Kidney epithelial cell (primary cell): ENCODE measurements around the gene APMAP. TPM values are rescaled to one million over a fixed set of nuclear protein-coding genes. Genes with fewer than 3 reads are reported as not detected.

Source experiments
- DNase-seq: peaks from one replicate; pipeline ENCODE4 v3.0.0-alpha.2; 2010; ENCODE audit warnings: low read depth
- H3K27me3 ChIP-seq: 2 replicates; pipeline ENCODE4 v1.6.0; 2011; ENCODE audit warnings: low read length; ENCODE audit not compliant: control insufficient read depth, insufficient read depth
- H3K36me3 ChIP-seq: 2 replicates; pipeline ENCODE4 v1.5.1; 2011; ENCODE audit warnings: low read length; ENCODE audit not compliant: control insufficient read depth, insufficient read depth
- H3K4me3 ChIP-seq: 2 replicates; pipeline ENCODE4 v1.5.1; 2011; ENCODE audit warnings: low read depth, mild to moderate bottlenecking, control low read depth, low read length
- total RNA-seq: library from RNA; depleted of rRNA; stranded (reverse); fragments of >200 nt; gene quantifications from 2 replicates; pipeline ENCODE4 v1.2.3, GENCODE V29; 2015
- TF ChIP-seq, protein P1 (sequence below): IDR thresholded peaks from 2 replicates; pipeline ENCODE4 v1.5.1; 2011; ENCODE audit warnings: mild to moderate bottlenecking, moderate library complexity, low read length, control low read depth, inconsistent platforms; ENCODE audit not compliant: insufficient read depth, poor library complexity, severe bottlenecking

APMAP gene
- total RNA-seq, 1 donor from 2014 or later: 98.8 TPM

DNA sequence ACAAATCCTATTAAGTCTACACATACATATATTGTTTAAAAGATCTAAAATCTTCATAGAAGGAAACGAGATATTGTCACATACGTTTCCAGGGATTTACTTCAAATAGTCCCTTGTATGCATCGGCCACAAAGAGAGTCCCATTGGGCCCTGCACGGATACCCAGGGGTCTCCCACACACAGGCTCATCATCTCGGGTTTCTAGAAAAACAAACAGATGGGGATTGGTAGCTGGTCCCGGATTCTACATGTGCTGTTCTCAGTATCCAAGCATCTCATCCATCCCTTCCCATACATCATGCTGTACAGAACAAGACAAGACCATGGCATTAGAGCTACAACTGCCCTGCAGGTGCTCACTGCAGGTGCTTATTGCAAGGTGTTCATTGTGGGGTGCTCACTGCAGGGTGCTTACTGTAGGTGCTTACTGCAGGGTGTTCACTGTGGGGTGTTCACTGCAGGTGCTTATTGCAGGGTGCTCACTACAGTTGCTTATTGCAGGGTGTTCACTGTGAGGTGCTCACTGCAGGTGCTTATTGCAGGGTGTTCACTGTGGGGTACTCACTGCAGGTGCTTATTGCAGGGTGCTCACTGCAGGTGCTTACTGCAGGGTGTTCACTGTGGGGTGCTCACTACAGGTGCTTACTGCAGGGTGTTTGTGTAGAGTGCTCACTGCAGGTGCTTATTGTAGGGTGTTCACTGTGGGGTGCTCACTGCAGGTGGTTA lies 21.0 kb downstream of the APMAP start:
- TF ChIP-seq, protein P1, sequence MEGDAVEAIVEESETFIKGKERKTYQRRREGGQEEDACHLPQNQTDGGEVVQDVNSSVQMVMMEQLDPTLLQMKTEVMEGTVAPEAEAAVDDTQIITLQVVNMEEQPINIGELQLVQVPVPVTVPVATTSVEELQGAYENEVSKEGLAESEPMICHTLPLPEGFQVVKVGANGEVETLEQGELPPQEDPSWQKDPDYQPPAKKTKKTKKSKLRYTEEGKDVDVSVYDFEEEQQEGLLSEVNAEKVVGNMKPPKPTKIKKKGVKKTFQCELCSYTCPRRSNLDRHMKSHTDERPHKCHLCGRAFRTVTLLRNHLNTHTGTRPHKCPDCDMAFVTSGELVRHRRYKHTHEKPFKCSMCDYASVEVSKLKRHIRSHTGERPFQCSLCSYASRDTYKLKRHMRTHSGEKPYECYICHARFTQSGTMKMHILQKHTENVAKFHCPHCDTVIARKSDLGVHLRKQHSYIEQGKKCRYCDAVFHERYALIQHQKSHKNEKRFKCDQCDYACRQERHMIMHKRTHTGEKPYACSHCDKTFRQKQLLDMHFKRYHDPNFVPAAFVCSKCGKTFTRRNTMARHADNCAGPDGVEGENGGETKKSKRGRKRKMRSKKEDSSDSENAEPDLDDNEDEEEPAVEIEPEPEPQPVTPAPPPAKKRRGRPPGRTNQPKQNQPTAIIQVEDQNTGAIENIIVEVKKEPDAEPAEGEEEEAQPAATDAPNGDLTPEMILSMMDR: no peak

DNA sequence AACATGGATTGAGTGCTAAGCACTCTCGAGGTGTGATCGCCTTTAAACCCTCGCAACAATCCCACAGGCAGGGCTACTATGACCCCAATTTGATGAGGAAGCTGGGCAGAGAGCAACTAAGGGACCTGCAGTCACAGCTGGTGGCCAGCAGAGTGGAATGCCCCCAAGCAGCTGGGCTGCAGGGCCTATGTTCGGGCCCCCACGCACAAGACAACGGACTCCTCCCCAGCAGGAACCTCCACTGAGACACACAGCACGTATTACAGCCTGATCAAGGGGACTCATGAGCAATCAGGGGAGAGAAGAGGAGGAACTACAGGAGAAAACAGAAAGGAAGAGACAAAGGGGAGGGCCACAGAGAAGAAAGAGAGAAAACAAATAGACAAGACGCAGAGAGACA lies 21.8 kb downstream of the APMAP start:
- no peaks in the 10 kb centered on the region for H3K36me3 ChIP-seq
- TF ChIP-seq, protein P1: no peak

More for the DNA sequence above, 21.0 kb downstream of the APMAP start:
- DNase-seq: no peak
- no peaks in the 10 kb centered on the region for H3K27me3 ChIP-seq
- H3K4me3 ChIP-seq: no peak overlapping the region
- no peaks in the 10 kb centered on the region for H3K36me3 ChIP-seq

DNA sequence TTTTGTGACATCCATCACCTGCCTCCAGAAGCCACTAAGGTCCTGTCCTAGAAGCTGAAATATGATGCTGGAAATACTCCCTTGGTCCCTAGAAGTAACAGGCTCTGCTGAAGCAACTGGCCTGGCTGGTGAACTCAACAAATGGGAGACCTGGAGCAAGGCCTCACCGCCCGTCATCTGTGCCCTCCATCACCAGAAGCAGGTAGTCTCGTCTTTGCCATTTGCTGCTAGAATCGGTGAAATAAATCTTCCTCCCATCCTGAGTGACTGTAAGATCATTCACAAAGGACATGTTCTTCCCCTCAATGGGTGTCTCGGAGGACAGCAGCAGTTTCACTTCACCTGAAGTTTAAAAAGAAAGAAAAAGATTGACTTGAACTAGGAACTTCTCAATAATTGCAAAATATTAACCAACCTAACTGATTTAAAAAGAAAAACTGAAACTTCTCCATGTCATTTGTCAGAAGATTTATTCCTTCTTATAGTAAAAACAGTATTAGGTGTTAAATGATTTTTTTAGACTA lies 22.5 kb downstream of the APMAP start:
- Histone ChIP-seq H3K36me3 (no peaks in the 10 kb centered on the region), H3K4me3 (no peak overlapping the region), H3K27me3 (no peaks in the 10 kb centered on the region)
- TF ChIP-seq, protein P1: no peak
- DNase-seq: no peak

More for the DNA sequence above, 21.8 kb downstream of the APMAP start:
- no peak for DNase-seq
- no peaks in the 10 kb centered on the region for H3K27me3 ChIP-seq
- no peak overlapping the region for H3K4me3 ChIP-seq

DNA sequence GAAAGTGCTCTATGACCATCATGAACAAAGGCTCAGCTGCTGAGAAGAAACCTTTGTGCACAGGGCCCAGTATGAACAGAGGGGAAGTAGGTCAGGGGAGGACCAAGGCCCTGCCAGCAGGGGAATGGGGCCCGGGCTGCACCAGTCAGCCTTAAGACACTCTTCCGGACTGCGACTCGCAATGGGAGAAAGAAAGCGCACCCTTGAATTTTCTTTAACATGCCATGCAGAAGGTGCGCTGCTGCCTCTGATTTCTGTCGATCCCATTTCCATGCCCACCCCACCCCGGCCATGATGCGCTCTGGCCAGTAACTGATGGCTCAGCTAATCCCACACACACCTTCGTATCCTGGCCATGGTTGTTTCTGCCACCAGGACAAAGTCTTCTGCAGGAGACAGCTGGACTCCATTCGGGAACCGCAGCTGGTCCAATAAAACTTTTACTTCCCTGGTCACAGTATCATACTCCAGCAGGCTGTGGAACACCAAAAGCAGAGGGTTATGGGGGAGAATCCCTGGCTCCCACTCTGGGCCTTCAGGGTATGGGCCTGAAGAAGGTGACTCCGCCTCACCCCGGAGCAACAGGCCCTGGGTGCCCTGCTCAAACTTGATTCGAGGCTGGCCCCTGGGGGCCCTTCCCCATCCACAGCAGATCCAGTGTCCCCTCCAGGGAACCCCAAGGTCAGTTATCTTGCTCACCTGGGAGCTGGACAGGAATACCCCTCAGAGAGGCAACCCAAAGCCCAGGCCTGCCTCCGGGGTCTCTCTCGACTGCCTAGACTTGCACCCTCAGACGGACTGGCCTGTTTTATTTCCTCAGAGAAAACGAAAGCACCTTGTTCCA lies 23.1 kb downstream of the APMAP start:
- Histone ChIP-seq H3K27me3 (no peaks in the 10 kb centered on the region), H3K4me3 (no peak overlapping the region), H3K36me3 (no peaks in the 10 kb centered on the region)
- DNase-seq: no peak
- TF ChIP-seq, protein P1: no peak

DNA sequence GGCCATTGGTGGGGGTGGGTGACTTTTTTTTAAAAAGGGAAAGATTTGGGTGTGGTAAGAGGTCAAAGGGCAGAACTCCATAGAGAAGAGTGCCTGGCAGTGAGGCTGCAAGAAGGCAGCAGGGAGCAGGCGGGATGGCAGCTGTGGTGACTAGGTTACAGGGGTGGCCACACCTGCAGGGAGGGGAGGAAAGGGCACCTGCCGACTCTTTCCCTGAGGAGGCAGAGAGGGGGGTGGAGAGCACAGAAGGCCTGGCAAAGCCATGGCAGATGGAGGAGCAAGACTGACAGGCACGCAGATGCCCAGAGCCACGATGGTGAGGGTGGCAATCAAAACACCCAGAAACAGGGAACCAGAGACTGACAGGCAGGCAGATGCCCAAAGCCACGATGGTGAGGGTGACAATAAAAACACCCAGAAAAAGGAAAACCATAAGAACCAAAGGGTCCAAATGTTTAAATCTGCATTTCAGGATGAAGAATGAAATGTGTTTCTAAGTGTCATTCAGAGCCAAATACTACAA lies 24.2 kb downstream of the APMAP start:
- Histone ChIP-seq H3K4me3 (no peak overlapping the region), H3K36me3 (no peaks in the 10 kb centered on the region), H3K27me3 (no peaks in the 10 kb centered on the region)
- TF ChIP-seq, protein P1: no peak
- DNase-seq: no peak
